ENCODE data around the gene FANK1.

DNA sequence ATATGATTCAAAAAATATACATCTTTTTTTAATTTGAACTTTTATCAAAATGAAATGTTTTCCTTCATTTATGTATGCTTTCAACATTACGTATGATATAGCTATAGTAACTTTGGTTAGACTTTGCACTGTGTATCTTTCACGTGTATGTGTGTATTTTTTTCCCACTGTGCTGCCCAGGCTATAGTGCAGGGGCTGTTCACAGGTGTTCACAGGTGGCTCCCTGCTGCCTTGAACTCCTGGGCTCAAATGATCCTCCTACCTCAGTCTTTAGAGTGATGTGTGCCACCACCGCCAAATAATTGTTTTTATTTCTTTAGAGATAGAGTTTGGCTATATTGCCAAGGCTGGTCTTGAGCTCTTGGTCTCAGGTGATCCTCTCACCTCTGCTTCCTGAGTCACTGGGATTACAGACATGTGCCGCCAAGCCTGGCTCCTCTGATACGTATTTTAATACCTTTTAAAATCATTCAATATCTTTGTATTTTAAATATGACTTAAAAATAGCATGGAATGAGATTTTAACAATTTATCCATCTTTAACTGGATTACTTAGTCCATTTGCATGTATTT, 29.0 kb downstream of the FANK1 start:
- TF ChIP-seq EZH2 (IDR thresholded peaks at IDR 0.05; ENCODE audit: insufficient read depth, poor library complexity, severe bottlenecking) = no peak
- TF ChIP-seq EZH2phosphoT487 (IDR thresholded peaks at IDR 0.05; ENCODE audit: insufficient read depth, low read depth) = no peak
